Adrenal gland (tissue), 12 donors: ENCODE measurements around the gene ZNF597. TPM values are rescaled to one million over a fixed set of nuclear protein-coding genes. Genes with fewer than 3 reads are reported as not detected.

Experiments used
- DNase-seq, 7 donors: peaks; one replicate each; pipeline ENCODE4 v3.0.0-alpha.2; 2019 to 2020
- H3K27ac ChIP-seq, 5 donors: fragments of 200-600 bp; sonication (generic) in 4 of 5; 1 replicate in 3 of 5; 2 replicates in 2 of 5; pipeline versions ENCODE4 v1.5.1 to v1.8.0; 2016 to 2020; ENCODE audit warnings: mild to moderate bottlenecking in 1 of 5
- H3K27me3 ChIP-seq: fragments of 200-600 bp; 2 replicates; pipeline ENCODE4 v1.8.0; 2021
- H3K36me3 ChIP-seq, 2 donors: fragments of 200-600 bp; replicated peaks in 1 of 2; 1 replicate in 1 of 2; 2 replicates in 1 of 2; pipeline versions ENCODE4 v1.5.1 to v1.8.0; 2018 to 2022
- H3K4me1 ChIP-seq, 2 donors: fragments of 200-600 bp; replicated peaks in 1 of 2; 1 replicate in 1 of 2; 2 replicates in 1 of 2; pipeline versions ENCODE4 v1.5.1 to v1.8.0; 2018 to 2021
- H3K4me3 ChIP-seq, 4 donors: fragments of 200-600 bp; sonication (generic) in 3 of 4; one replicate each; pipeline ENCODE4 v1.5.1; 2016 to 2018
- H3K9me3 ChIP-seq, 3 donors: fragments of 200-600 bp; sonication (generic) in 1 of 3; replicated peaks in 1 of 3; 1 replicate in 2 of 3; 2 replicates in 1 of 3; pipeline versions ENCODE4 v1.5.1 to v1.8.0; 2016 to 2021
- POLR2A ChIP-seq, 2 donors: fragments of 450-650 bp; IDR thresholded peaks; one replicate each; pipeline ENCODE4 v1.6.1; 2017; ENCODE audit warnings: antibody characterized with exemption in 2 of 2, mild to moderate bottlenecking in 2 of 2, moderate library complexity in 1 of 2
- WGBS, 4 donors: extraction: QIAGEN DNeasy Blood & Tissue Kit in 2 of 4; methylation state at CpG; one replicate each; pipeline versions ENCODE4 v1.1.5 to v1.1.7; 2013 to 2017; 5-methylcytosine and 5-hydroxymethylcytosine counted together
- intact Hi-C, 2 donors: fragments of 100-400 bp; cut with DNase I; formaldehyde crosslinking; loops; one replicate each; pipeline versions ENCODE4 v1.14.1 to v1.15.0; 2022 to 2023
- polyA plus RNA-seq, 3 donors: library from polyadenylated mRNA; stranded (reverse); fragments of 200-250 nt in 2 of 3; fragments of 350-450 nt in 1 of 3; fragmentation: Illumina TruSeq in 1 of 3; extraction: RNeasy Lipid Tissue Mini Kit (QIAGEN cat#74804) in 1 of 3; gene quantifications; one replicate each; pipeline ENCODE4 v1.2.3, GENCODE V29; 2013 to 2014
- total RNA-seq, 9 donors: library from RNA; depleted of rRNA in 4 of 9; stranded (reverse); fragments of >200 nt in 4 of 9; fragments of 120-200 nt in 1 of 9; fragmentation: NEBNext Ultra II Directional in 1 of 9; extraction: Animal tissue kit (Norgen Biotek cat#: 25700) in 1 of 9; gene quantifications; one replicate each; pipeline versions ENCODE4 v1.1.0 to v1.2.4, GENCODE V29; 2013 to 2023
- TF ChIP-seq, protein P1 (sequence below), 6 experiments: fragments of 450-650 bp in 4 of 6; fragments of 200-600 bp in 2 of 6; sonication (generic) in 1 of 6; IDR thresholded peaks; 1 replicate in 5 of 6; 2 replicates in 1 of 6; pipeline versions ENCODE4 v1.5.1 to v1.8.0; 2016 to 2021; ENCODE audit warnings: antibody characterized with exemption in 6 of 6, mild to moderate bottlenecking in 2 of 6, moderate library complexity in 1 of 6
- donor health status: healthy with polysubstance abuse.
- donor health status: Bipolar disorder and iron deficiency.
- donor health status: DM: yes; HTN: yes; CAD: no.
- donor health status: DM: no; HTN: no; CAD: no.
- donor health status: DM: no; HTN: no; CAD: no.
- donor health status: DM: yes; HTN: yes; CAD: no.

ZNF597 gene
- total and polyA plus RNA-seq, 12 donors, result 1.2 to 4.0 (median 2.8) TPM

DNA sequence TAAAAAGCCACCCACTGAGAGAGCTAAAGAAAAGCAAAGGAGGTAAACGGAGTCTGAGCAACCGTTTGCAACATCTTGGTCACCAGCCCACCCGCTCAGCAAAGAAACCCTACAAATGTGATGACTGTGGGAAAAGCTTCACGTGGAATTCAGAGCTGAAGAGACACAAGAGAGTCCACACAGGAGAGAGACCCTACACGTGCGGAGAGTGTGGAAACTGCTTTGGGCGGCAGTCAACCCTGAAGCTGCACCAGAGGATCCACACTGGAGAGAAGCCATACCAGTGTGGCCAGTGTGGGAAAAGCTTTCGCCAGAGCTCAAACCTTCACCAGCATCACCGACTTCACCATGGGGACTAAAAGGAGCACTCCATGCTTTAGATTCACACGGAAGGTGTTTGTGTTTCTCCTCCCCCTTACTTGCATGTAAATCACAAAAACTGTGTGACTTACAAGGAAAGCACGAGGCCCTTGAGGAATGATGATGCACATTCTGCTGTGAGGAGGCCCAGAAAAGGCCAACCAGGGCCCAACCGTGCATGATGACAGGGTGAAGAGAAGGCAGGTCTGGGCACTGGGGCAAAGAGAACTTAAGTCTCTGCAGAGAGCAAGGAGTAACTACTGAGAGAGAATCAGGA lies 34.6 kb downstream of the ZNF597 start:
- no peak for TF ChIP-seq POLR2A (IDR thresholded peaks at IDR 0.05)
- TF ChIP-seq, protein P1, sequence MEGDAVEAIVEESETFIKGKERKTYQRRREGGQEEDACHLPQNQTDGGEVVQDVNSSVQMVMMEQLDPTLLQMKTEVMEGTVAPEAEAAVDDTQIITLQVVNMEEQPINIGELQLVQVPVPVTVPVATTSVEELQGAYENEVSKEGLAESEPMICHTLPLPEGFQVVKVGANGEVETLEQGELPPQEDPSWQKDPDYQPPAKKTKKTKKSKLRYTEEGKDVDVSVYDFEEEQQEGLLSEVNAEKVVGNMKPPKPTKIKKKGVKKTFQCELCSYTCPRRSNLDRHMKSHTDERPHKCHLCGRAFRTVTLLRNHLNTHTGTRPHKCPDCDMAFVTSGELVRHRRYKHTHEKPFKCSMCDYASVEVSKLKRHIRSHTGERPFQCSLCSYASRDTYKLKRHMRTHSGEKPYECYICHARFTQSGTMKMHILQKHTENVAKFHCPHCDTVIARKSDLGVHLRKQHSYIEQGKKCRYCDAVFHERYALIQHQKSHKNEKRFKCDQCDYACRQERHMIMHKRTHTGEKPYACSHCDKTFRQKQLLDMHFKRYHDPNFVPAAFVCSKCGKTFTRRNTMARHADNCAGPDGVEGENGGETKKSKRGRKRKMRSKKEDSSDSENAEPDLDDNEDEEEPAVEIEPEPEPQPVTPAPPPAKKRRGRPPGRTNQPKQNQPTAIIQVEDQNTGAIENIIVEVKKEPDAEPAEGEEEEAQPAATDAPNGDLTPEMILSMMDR (IDR thresholded peaks at IDR 0.05), result no peak
- Histone ChIP-seq H3K9me3 (peaks cover 15 to 58% (median 15%) of the 10 kb centered on the region in 3 donors), H3K27me3 (no peaks in the 10 kb centered on the region), H3K4me3 (peak overlapping the region in 1 of 4 donors; percentile 3), H3K27ac (no peak overlapping the region), H3K4me1 (no peaks in the 10 kb centered on the region), H3K36me3 (peaks cover 0 to 17% of the 10 kb centered on the region in 2 donors)
- 93 to 98% (median 96%) methylated on average over 12 of the region's 12 CpGs for WGBS, 4 donors
- intact Hi-C loops, result loop anchor here in 1 of 2 donors (10.0 kb wide), 1 partner anchor 94 kb away; no protein-coding TSS in a partner anchor
- no peak for DNase-seq

DNA sequence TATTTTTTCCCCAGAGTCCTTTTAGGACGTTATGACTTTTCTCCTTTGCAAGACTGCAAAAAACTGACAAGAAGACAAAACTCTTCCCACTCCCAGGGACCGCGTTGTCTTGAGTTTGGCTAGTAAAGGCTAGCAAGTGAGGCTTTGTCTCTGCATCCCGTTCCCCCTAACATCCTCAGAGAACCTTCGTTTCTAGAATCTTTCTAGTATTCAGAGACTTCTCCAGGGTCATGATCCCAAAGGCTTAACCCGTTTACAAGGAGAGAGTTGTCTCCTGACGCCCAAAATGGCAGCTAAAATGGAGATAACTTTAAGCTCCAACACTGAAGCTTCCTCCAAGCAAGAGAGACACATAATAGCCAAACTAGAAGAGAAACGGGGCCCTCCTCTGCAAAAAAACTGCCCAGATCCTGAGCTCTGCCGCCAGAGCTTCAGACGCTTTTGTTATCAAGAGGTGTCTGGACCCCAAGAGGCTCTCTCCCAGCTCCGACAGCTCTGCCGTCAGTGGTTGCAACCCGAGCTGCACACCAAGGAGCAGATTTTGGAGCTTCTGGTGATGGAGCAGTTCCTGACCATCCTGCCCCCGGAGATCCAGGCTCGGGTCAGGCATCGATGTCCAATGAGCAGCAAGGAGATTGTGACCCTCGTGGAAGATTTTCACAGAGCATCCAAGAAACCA lies 41.4 kb downstream of the ZNF597 start:
- DNase-seq, result no peak
- no peaks in the 10 kb centered on the region for H3K27me3 ChIP-seq
- WGBS, 4 donors, result 41 to 45% (median 43%) methylated on average over 16 to 17 of the region's 17 CpGs
- peaks cover 0 to 17% of the 10 kb centered on the region in 2 donors for H3K36me3 ChIP-seq
- peaks cover 7 to 17% of the 10 kb centered on the region in 2 donors for H3K4me1 ChIP-seq
- H3K9me3 ChIP-seq, result peaks cover 6 to 10% (median 9%) of the 10 kb centered on the region in 3 donors
- H3K4me3 ChIP-seq, result peak overlapping the region; percentile 17 to 76 (median 56)
- peak overlapping the region in 4 of 5 donors; percentile 66 to 89 (median 81) for H3K27ac ChIP-seq
- TF ChIP-seq, protein P1 (IDR thresholded peaks at IDR 0.05), result no peak
- no peak for TF ChIP-seq POLR2A (IDR thresholded peaks at IDR 0.05)
- intact Hi-C loops, result loop anchor here in 1 of 2 donors (10.0 kb wide), 1 partner anchor 87 kb away; no protein-coding TSS in a partner anchor

DNA sequence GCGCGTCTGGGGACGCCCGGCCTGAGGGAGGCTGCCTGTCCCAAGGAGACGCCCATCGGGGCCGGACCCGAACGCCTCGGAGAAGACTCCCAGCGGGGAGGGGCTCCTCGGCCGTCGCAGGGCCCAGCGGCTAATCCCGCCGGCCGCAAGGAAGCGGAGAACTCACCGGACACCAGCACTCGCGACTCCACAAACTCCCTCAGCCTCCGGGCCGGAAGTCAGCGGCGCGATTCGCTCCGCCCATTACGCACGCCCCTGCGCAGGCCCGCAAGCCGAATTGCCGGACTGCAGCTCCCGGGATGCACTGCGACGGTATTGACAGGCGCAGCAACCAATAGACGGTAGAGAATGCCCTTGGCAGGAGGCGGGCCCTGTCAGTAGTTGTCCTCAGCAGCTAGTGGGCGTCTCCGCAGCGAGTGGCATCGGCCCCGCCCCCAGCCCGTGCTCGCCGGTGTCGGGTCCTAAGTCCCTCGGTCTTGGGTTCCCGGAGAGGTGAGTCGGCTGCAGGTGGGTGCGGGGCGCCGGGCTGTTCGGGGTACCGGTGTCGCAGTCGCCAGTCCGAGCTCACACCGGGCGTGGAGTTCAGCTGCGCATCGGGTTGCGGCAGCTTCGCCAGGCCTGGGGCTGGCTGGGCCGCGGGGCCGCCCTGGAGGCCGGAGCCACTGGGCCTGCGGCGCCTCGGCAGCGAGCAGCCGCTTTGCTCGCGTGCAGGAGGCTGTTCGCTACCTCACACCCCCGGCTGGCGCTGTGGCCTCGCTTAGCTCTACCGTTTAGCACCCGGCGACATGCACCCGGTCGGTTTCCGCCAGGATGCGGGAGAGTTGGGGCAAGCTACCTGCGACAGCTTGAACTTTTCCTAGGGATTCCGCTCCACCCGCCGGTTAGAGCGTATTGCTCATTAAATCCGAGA lies 42.3 kb downstream of the ZNF597 start, which contains the start of the genes ZNF174 and ZSCAN32:
TSS of gene ZNF174 (plus strand) at position 437 of the 910 bp plus-strand sequence. CDS start 790 bp downstream, outside the sequence.
TSS of gene ZSCAN32 (minus strand) at position 226 of the 910 bp plus-strand sequence. CDS start 3,447 bp downstream, outside the sequence.
- Histone ChIP-seq H3K4me3 (peak within 1 kb of the TSS; percentile 58 to 87 (median 74)), H3K27me3 (no peaks in the 10 kb centered on the region), H3K36me3 (peaks cover 0 to 16% of the 10 kb centered on the region in 2 donors), H3K9me3 (peaks cover 2 to 6% (median 2%) of the 10 kb centered on the region in 3 donors), H3K4me1 (peaks cover 7 to 17% of the 10 kb centered on the region in 2 donors), H3K27ac (peak within 1 kb of the TSS; percentile 66 to 89 (median 82))
- intact Hi-C loops, result loop anchor here in 1 of 2 donors (10.0 kb wide), 1 partner anchor 86 kb away; no protein-coding TSS in a partner anchor
- DNase-seq, result peak; percentile 99 to 100 (median 99)
- TF ChIP-seq, protein P1 (IDR thresholded peaks at IDR 0.05), result peak in 1 of 6 experiments; percentile 5
- peak; percentile 28 to 80 for TF ChIP-seq POLR2A (IDR thresholded peaks at IDR 0.05)
- 0 to 1% (median 0%) methylated on average over 17 to 95 of the region's 95 CpGs for WGBS, 4 donors
